WTC11 (cell line): ENCODE measurements around the gene WWC1. TPM values are rescaled to one million over a fixed set of nuclear protein-coding genes. Genes with fewer than 3 reads are reported as not detected.

Experiments
- ATAC-seq: fragments of 200-7000 bp; cut with Tn5 transposase; 2 replicates; pipeline ENCODE4 v1.10.0; 2021; ENCODE audit warnings: mild to moderate bottlenecking, moderate library complexity
- CTCF ChIA-PET: fragments of 300-600 bp; sonication (Branson Sonifier 250); formaldehyde crosslinking; loops from one replicate; lab custom pipeline; 2021; ENCODE audit warnings: antibody characterized with exemption; lab: Charles Lee
- POLR2A ChIA-PET: fragments of 350-600 bp; sonication (Branson Sonifier 250); formaldehyde crosslinking; loops from one replicate; lab custom pipeline; 2021; ENCODE audit warnings: antibody characterized with exemption; lab: Charles Lee
- DNase-seq: peaks from one replicate; pipeline ENCODE4 v3.0.0; 2021; ENCODE audit warnings: low spot score
- H3K27ac Mint-ChIP-seq: 2 replicates; pipeline ENCODE4 v1.8.0; 2021; ENCODE audit warnings: mixed read lengths
- H3K27me3 Mint-ChIP-seq: 2 replicates; pipeline ENCODE4 v1.8.0; 2021; ENCODE audit warnings: low read depth, mild to moderate bottlenecking, moderate library complexity, mixed read lengths
- H3K36me3 Mint-ChIP-seq: 2 replicates; pipeline ENCODE4 v1.8.0; 2021; ENCODE audit warnings: mixed read lengths
- H3K4me1 Mint-ChIP-seq: 2 replicates; pipeline ENCODE4 v1.8.0; 2022; ENCODE audit warnings: mixed read lengths
- H3K4me3 Mint-ChIP-seq: 2 replicates; pipeline ENCODE4 v1.8.0; 2021; ENCODE audit warnings: mild to moderate bottlenecking, moderate library complexity, mixed read lengths
- H3K9me3 Mint-ChIP-seq: 2 replicates; pipeline ENCODE4 v1.8.0; 2021; ENCODE audit warnings: mixed read lengths
- AFF4 ChIP-seq: sonication (generic); formaldehyde crosslinking; IDR thresholded peaks from 2 replicates; pipeline ENCODE4 v1.8.1; 2023; ENCODE audit warnings: mild to moderate bottlenecking, missing genetic modification reagents, borderline replicate concordance
- CTCF ChIP-seq: fragments of 200-600 bp; IDR thresholded peaks from 2 replicates; pipeline ENCODE4 v1.8.0; 2022; ENCODE audit warnings: antibody characterized with exemption
- GTF2I ChIP-seq: fragments of 250-450 bp; sonication (Bioruptor Pico); conservative IDR thresholded peaks from 2 replicates; pipeline ENCODE4 v1.4.0; 2021; ENCODE audit warnings: mild to moderate bottlenecking
- HMGA2 ChIP-seq: fragments of 250-450 bp; sonication (Bioruptor Pico); IDR thresholded peaks from 2 replicates; pipeline ENCODE4 v1.4.0; 2021; ENCODE audit warnings: mild to moderate bottlenecking, moderate library complexity
- IRF2 ChIP-seq: sonication (generic); formaldehyde crosslinking; IDR thresholded peaks from 2 replicates; pipeline ENCODE4 v1.8.0; 2022; ENCODE audit warnings: low read depth, missing genetic modification reagents, borderline replicate concordance
- NR1H2 ChIP-seq: sonication (generic); formaldehyde crosslinking; IDR thresholded peaks from 2 replicates; pipeline ENCODE4 v1.9.0; 2021; ENCODE audit warnings: mild to moderate bottlenecking, moderate library complexity, missing genetic modification reagents
- NR3C1 ChIP-seq: sonication (generic); formaldehyde crosslinking; conservative IDR thresholded peaks from 2 replicates; pipeline ENCODE4 v1.8.1; 2023; ENCODE audit warnings: low read depth, mild to moderate bottlenecking, missing genetic modification reagents
- USF1 ChIP-seq: sonication (generic); formaldehyde crosslinking; IDR thresholded peaks from 2 replicates; pipeline ENCODE4 v1.8.0; 2022; ENCODE audit warnings: mild to moderate bottlenecking, missing genetic modification reagents
- ZNF281 ChIP-seq: sonication (generic); formaldehyde crosslinking; IDR thresholded peaks from 2 replicates; pipeline ENCODE4 v1.8.0; 2023; ENCODE audit warnings: mild to moderate bottlenecking, missing genetic modification reagents
- ZNF416 ChIP-seq: fragments of 250-450 bp; sonication (Bioruptor Pico); IDR thresholded peaks from 2 replicates; pipeline ENCODE4 v1.9.0; 2021; ENCODE audit warnings: mild to moderate bottlenecking, inconsistent platforms
- ZNF423 ChIP-seq: fragments of 250-450 bp; sonication (Bioruptor Pico); IDR thresholded peaks from 2 replicates; pipeline ENCODE4 v2.1.2; 2022; ENCODE audit warnings: mild to moderate bottlenecking, moderate library complexity
- ZNF425 ChIP-seq: fragments of 250-450 bp; sonication (Bioruptor Pico); conservative IDR thresholded peaks from 2 replicates; pipeline ENCODE4 v1.9.0; 2021; ENCODE audit warnings: mild to moderate bottlenecking
- ZNF532 ChIP-seq: fragments of 250-450 bp; sonication (Bioruptor Pico); IDR thresholded peaks from 2 replicates; pipeline ENCODE4 v1.9.0; 2021; ENCODE audit warnings: mild to moderate bottlenecking, borderline replicate concordance
- ZNF671 ChIP-seq: fragments of 250-450 bp; sonication (Bioruptor Pico); IDR thresholded peaks from 2 replicates; pipeline ENCODE4 v1.8.0; 2021; ENCODE audit warnings: mild to moderate bottlenecking
- total RNA-seq: library from RNA; stranded (reverse); gene quantifications from 3 replicates; pipeline ENCODE4 v1.2.3, GENCODE V29; 2021

WWC1 gene
- total RNA-seq, 1 experiment from 2014 or later = 48.4 TPM

GRCh38 chr5:168319774-168320173 lies 28.3 kb downstream of the WWC1 start (continued):
- TF ChIP-seq ZNF281 (CRISPR knock-in tag) = no peak
- TF ChIP-seq AFF4 = no peak
- no peak for TF ChIP-seq ZNF423 (CRISPR knock-in tag)

- CTCF ChIA-PET = no interaction called here
- no peaks in the 10 kb centered on the region; the same call in 1 of the 2 replicates for H3K27me3 Mint-ChIP-seq
- ATAC-seq = no peak
- no peak overlapping the region for H3K4me3 Mint-ChIP-seq
- DNase-seq = no peak
- H3K36me3 Mint-ChIP-seq = no peaks in the 10 kb centered on the region
- H3K4me1 Mint-ChIP-seq = peaks cover 40% of the 10 kb centered on the region
- no peaks in the 10 kb centered on the region for H3K9me3 Mint-ChIP-seq
- POLR2A ChIA-PET = interaction anchor here (0.7 kb wide), 1 partner anchor 16 kb away, joined by 3 read pairs; no protein-coding TSS in a partner anchor
- peak overlapping the region; percentile 10; the same call in 1 of the 2 replicates for H3K27ac Mint-ChIP-seq
- TF ChIP-seq USF1 (CRISPR knock-in tag) (no peak), ZNF671 (CRISPR knock-in tag) (no peak), GTF2I (CRISPR knock-in tag) (no peak), CTCF (no peak), NR3C1 (CRISPR knock-in tag) (no peak), ZNF281 (CRISPR knock-in tag) (no peak), ZNF416 (CRISPR knock-in tag) (no peak), IRF2 (CRISPR knock-in tag) (no peak), ZNF532 (CRISPR knock-in tag) (no peak), ZNF425 (CRISPR knock-in tag) (no peak), NR1H2 (no peak), HMGA2 (CRISPR knock-in tag) (no peak)
These were observed 29.4 kb downstream of the WWC1 start for GRCh38 chr5:168320805-168321204.
